ENCODE measurements around the gene LBP. TPM values are rescaled to one million over a fixed set of nuclear protein-coding genes. Genes with fewer than 3 reads are reported as not detected.

The LBP gene
- total RNA-seq, 1 experiment from 2014 or later, result 0.52 TPM

GRCh38 chr20:38387953-38388352 is 41.7 kb downstream of the LBP start:
- no peak for DNase-seq

More at GRCh38 chr20:38387953-38388352, 41.7 kb downstream of the LBP start:
- Histone ChIP-seq H2BK20ac (ENCODE audit: low read depth, low read length, poor library complexity, severe bottlenecking) (no peak overlapping the region), H3K4me2 (ENCODE audit: insufficient read depth, insufficient read length, low read length) (no peak overlapping the region), H3K4ac (ENCODE audit: low read depth, low read length) (no peak overlapping the region), H3K56ac (ENCODE audit: insufficient read length, low read depth, low read length) (no peak overlapping the region), H3K23ac (ENCODE audit: insufficient read length, low read depth, low read length) (no peak overlapping the region), H3K4me1 (ENCODE audit: insufficient read depth, low read length) (no peaks in the 10 kb centered on the region), H4K91ac (ENCODE audit: insufficient read length, low read depth, low read length) (no peak overlapping the region), H3K79me2 (ENCODE audit: insufficient read depth, low read length) (no peaks in the 10 kb centered on the region), H3K79me1 (ENCODE audit: insufficient read depth, low read depth, low read length, poor library complexity, severe bottlenecking) (no peaks in the 10 kb centered on the region), H2BK15ac (ENCODE audit: low read depth, low read length) (no peak overlapping the region), H4K20me1 (ENCODE audit: control insufficient read depth, insufficient read depth, insufficient read length) (no peaks in the 10 kb centered on the region), H3K27ac (ENCODE audit: insufficient read length, low read depth, low read length) (no peak overlapping the region), H3K27me3 (ENCODE audit: insufficient read depth, low read length) (no peaks in the 10 kb centered on the region), H3K23me2 (ENCODE audit: insufficient read length, low read depth, low read length, poor library complexity, severe bottlenecking) (no peaks in the 10 kb centered on the region), H2BK12ac (ENCODE audit: insufficient read length, low read depth, low read length) (no peak overlapping the region), H4K5ac (ENCODE audit: insufficient read length, low read depth, low read length) (no peak overlapping the region), H3K14ac (ENCODE audit: insufficient read depth, low read length) (no peak overlapping the region), H3K18ac (ENCODE audit: insufficient read length, low read depth, low read length) (no peak overlapping the region), H2AFZ (ENCODE audit: low read length) (no peak overlapping the region), H2AK5ac (ENCODE audit: insufficient read length, low read length) (no peak overlapping the region), H2BK5ac (ENCODE audit: insufficient read length, low read length) (no peak overlapping the region), H3T11ph (ENCODE audit: low read length) (no peak overlapping the region), H3K9ac (ENCODE audit: extremely low read depth, insufficient read length, low read length) (no peak overlapping the region), H2BK120ac (ENCODE audit: low read depth, low read length, poor library complexity, severe bottlenecking) (no peak overlapping the region), H3K9me3 (ENCODE audit: control insufficient read depth, low read depth, low read length) (no peaks in the 10 kb centered on the region), H4K8ac (replicated peaks; ENCODE audit: insufficient read length, low read depth, low read length) (no peak overlapping the region)
- peaks cover 0 to 7% of the 10 kb centered on the region in 2 experiments; a peak in 3 of 5 replicates for H3K9me3 Mint-ChIP-seq
- H3K27me3 Mint-ChIP-seq (ENCODE audit: low read depth), result no peaks in the 10 kb centered on the region
- no peak overlapping the region for H3K4me3 Mint-ChIP-seq
- no CpG with 5 or more reads among the region's 4 CpGs for WGBS (ENCODE audit: extremely low coverage, insufficient read length, low lambda C conversion rate)
- no peaks in the 10 kb centered on the region for H3K36me3 Mint-ChIP-seq (ENCODE audit: insufficient read depth in 1 of 3, low read depth in 3 of 3)
- TF ChIP-seq CTCF (conservative IDR thresholded peaks at IDR 0.05), result peak; percentile 31; the same call in 1 of the 3 replicates
- peaks cover 18 to 26% of the 10 kb centered on the region in 2 experiments for H3K4me1 Mint-ChIP-seq
- no peak overlapping the region for H3K27ac Mint-ChIP-seq

Measured in H9 (cell line).